Suprapubic skin (tissue), 4 donors: Measurements from ENCODE around the gene TNRC6B. TPM values are rescaled to one million over a fixed set of nuclear protein-coding genes. Genes with fewer than 3 reads are reported as not detected.

Experiments
- DNase-seq, 2 donors: peaks; one replicate each; pipeline ENCODE4 v3.0.0-alpha.2; 2019; ENCODE audit warnings: low spot score in 2 of 2
- H3K27ac ChIP-seq: fragments of 200-600 bp; sonication (generic); one replicate; pipeline ENCODE4 v1.5.1; 2019
- H3K27me3 ChIP-seq: fragments of 200-600 bp; sonication (generic); one replicate; pipeline ENCODE4 v1.5.1; 2019
- H3K36me3 ChIP-seq: fragments of 200-600 bp; sonication (generic); one replicate; pipeline ENCODE4 v1.5.1; 2019
- H3K4me1 ChIP-seq: fragments of 200-600 bp; sonication (generic); one replicate; pipeline ENCODE4 v1.5.1; 2019
- H3K4me3 ChIP-seq: fragments of 200-600 bp; sonication (generic); one replicate; pipeline ENCODE4 v1.5.1; 2019; ENCODE audit warnings: mild to moderate bottlenecking
- H3K9me3 ChIP-seq: fragments of 200-600 bp; sonication (generic); one replicate; pipeline ENCODE4 v1.5.1; 2019
- CTCF ChIP-seq, 2 donors: fragments of 200-600 bp in 1 of 2; fragments of 450-650 bp in 1 of 2; sonication (generic) in 1 of 2; IDR thresholded peaks; one replicate each; pipeline ENCODE4 v1.5.1; 2016 to 2019; ENCODE audit warnings: antibody characterized with exemption in 2 of 2, mild to moderate bottlenecking in 1 of 2, moderate library complexity in 1 of 2
- EP300 ChIP-seq: sonication (generic); formaldehyde crosslinking; IDR thresholded peaks from one replicate; pipeline ENCODE4 v1.6.1; 2017; ENCODE audit warnings: antibody characterized with exemption
- POLR2A ChIP-seq, 2 donors: fragments of 450-650 bp; IDR thresholded peaks; one replicate each; pipeline ENCODE4 v1.6.1; 2017; ENCODE audit warnings: antibody characterized with exemption in 2 of 2, mild to moderate bottlenecking in 2 of 2, moderate library complexity in 2 of 2
- POLR2AphosphoS5 ChIP-seq, 3 donors: sonication (generic); formaldehyde crosslinking; IDR thresholded peaks; one replicate each; pipeline ENCODE4 v1.6.1; 2017; ENCODE audit warnings: antibody characterized with exemption in 3 of 3
- WGBS: methylation state at CpG from one replicate; pipeline ENCODE4 v1.1.5; 2018; 5-methylcytosine and 5-hydroxymethylcytosine counted together
- total RNA-seq, 4 donors: library from RNA; depleted of rRNA; stranded (reverse); fragments of >200 nt; gene quantifications; one replicate each; pipeline ENCODE4 v1.1.0, GENCODE V29; 2016

TNRC6B gene
- total RNA-seq, 4 donors from 2014 or later: 44.2 to 179 (median 55.5) TPM

GRCh38 chr22:40198733-40199132 lies 21.0 kb downstream of the TNRC6B start:
- H3K4me1 ChIP-seq: peaks cover 27% of the 10 kb centered on the region
- no peaks in the 10 kb centered on the region for H3K36me3 ChIP-seq
- 81% methylated on average over 3 of the region's 3 CpGs for WGBS
- no peaks in the 10 kb centered on the region for H3K27me3 ChIP-seq
- no peak for TF ChIP-seq POLR2AphosphoS5 (IDR thresholded peaks at IDR 0.05)
- TF ChIP-seq POLR2A (IDR thresholded peaks at IDR 0.05): no peak
- TF ChIP-seq EP300: no peak
- TF ChIP-seq CTCF (IDR thresholded peaks at IDR 0.05): no peak
- H3K9me3 ChIP-seq: no peaks in the 10 kb centered on the region
- H3K27ac ChIP-seq: no peak overlapping the region
- no peak overlapping the region for H3K4me3 ChIP-seq
- DNase-seq: no peak

GRCh38 chr22:40199223-40199622 lies 21.5 kb downstream of the TNRC6B start:
- Histone ChIP-seq H3K36me3 (no peaks in the 10 kb centered on the region), H3K9me3 (no peaks in the 10 kb centered on the region), H3K4me3 (no peak overlapping the region), H3K4me1 (peaks cover 28% of the 10 kb centered on the region), H3K27ac (no peak overlapping the region), H3K27me3 (no peaks in the 10 kb centered on the region)
- WGBS: 94% methylated on average over 2 of the region's 2 CpGs
- TF ChIP-seq CTCF (IDR thresholded peaks at IDR 0.05) (no peak), POLR2AphosphoS5 (IDR thresholded peaks at IDR 0.05) (no peak), EP300 (no peak), POLR2A (IDR thresholded peaks at IDR 0.05) (no peak)
- DNase-seq: peak in 1 of 2 donors; percentile 2

- H3K4me3 ChIP-seq: no peak overlapping the region
- no peak overlapping the region for H3K27ac ChIP-seq
- TF ChIP-seq POLR2A (IDR thresholded peaks at IDR 0.05) (no peak), POLR2AphosphoS5 (IDR thresholded peaks at IDR 0.05) (no peak), CTCF (IDR thresholded peaks at IDR 0.05) (no peak), EP300 (no peak)
- DNase-seq: peak in 1 of 2 donors; percentile 5
- no peaks in the 10 kb centered on the region for H3K27me3 ChIP-seq
- H3K36me3 ChIP-seq: no peaks in the 10 kb centered on the region
- 91% methylated on average over 7 of the region's 7 CpGs for WGBS
- H3K4me1 ChIP-seq: peaks cover 29% of the 10 kb centered on the region
- no peaks in the 10 kb centered on the region for H3K9me3 ChIP-seq
Observed at GRCh38 chr22:40199852-40200251, 22.1 kb downstream of the TNRC6B start.

GRCh38 chr22:40200795-40201530 lies 23.2 kb downstream of the TNRC6B start:
- no peaks in the 10 kb centered on the region for H3K9me3 ChIP-seq
- H3K27me3 ChIP-seq: no peaks in the 10 kb centered on the region
- 91% methylated on average over 7 of the region's 7 CpGs for WGBS
- no peaks in the 10 kb centered on the region for H3K36me3 ChIP-seq
- H3K4me1 ChIP-seq: peaks cover 32% of the 10 kb centered on the region
- no peak overlapping the region for H3K4me3 ChIP-seq
- no peak for TF ChIP-seq POLR2AphosphoS5 (IDR thresholded peaks at IDR 0.05)
- no peak for TF ChIP-seq POLR2A (IDR thresholded peaks at IDR 0.05)
- TF ChIP-seq EP300: no peak
- no peak for TF ChIP-seq CTCF (IDR thresholded peaks at IDR 0.05)
- peak in 1 of 2 donors; percentile 4 for DNase-seq
- no peak overlapping the region for H3K27ac ChIP-seq

- DNase-seq: peak in 1 of 2 donors; percentile 40
- TF ChIP-seq CTCF (IDR thresholded peaks at IDR 0.05) (no peak), POLR2AphosphoS5 (IDR thresholded peaks at IDR 0.05) (no peak), POLR2A (IDR thresholded peaks at IDR 0.05) (no peak), EP300 (no peak)
- H3K36me3 ChIP-seq: no peaks in the 10 kb centered on the region
- H3K4me1 ChIP-seq: peaks cover 18% of the 10 kb centered on the region
- H3K27ac ChIP-seq: no peak overlapping the region
- WGBS: 84% methylated on average over 9 of the region's 9 CpGs
- no peak overlapping the region for H3K4me3 ChIP-seq
- no peaks in the 10 kb centered on the region for H3K9me3 ChIP-seq
- no peaks in the 10 kb centered on the region for H3K27me3 ChIP-seq
Observed at GRCh38 chr22:40202225-40202944, 24.7 kb downstream of the TNRC6B start.
